Measurements from ENCODE around the gene MUC20.
"Not testable (repeated sequence)": the region's sequence is repeated elsewhere in the genome, so short reads cannot be mapped to it uniquely, and the experiment has no call there.

The MUC20 gene

GRCh38 chr3:195712535-195712910 is 8.3 kb upstream of the MUC20 start:
- not testable (repeated sequence) for H3K9me3 Mint-ChIP-seq, H3K27ac Mint-ChIP-seq, DNase-seq, H3K27me3 Mint-ChIP-seq, H3K4me3 Mint-ChIP-seq, H3K36me3 Mint-ChIP-seq, H3K4me1 Mint-ChIP-seq
- CTCF ChIA-PET, result interaction anchor here (0.7 kb wide), 1 partner anchor 138 kb away, joined by 4 read pairs; no protein-coding TSS in a partner anchor

- CTCF ChIA-PET, H3K27ac Mint-ChIP-seq, H3K4me3 Mint-ChIP-seq, H3K4me1 Mint-ChIP-seq, H3K27me3 Mint-ChIP-seq, DNase-seq, H3K36me3 Mint-ChIP-seq, H3K9me3 Mint-ChIP-seq: not testable (repeated sequence)
These were observed 7.6 kb upstream of the MUC20 start for GRCh38 chr3:195713150-195713549.

GRCh38 chr3:195714380-195715011 is 6.3 kb upstream of the MUC20 start:
- peaks cover 5% of the 10 kb centered on the region for H3K36me3 Mint-ChIP-seq
- CTCF ChIA-PET, result interaction anchor here (0.6 to 1.6 kb wide), 2 partner anchors 136 to 156 kb away, joined by 3 to 6 read pairs; no protein-coding TSS in a partner anchor
- DNase-seq, result no peak
- peaks cover 2% of the 10 kb centered on the region for H3K9me3 Mint-ChIP-seq
- no peaks in the 10 kb centered on the region for H3K27me3 Mint-ChIP-seq
- no peak overlapping the region for H3K4me3 Mint-ChIP-seq
- H3K4me1 Mint-ChIP-seq, result no peaks in the 10 kb centered on the region
- H3K27ac Mint-ChIP-seq, result no peak overlapping the region

GRCh38 chr3:195715134-195715533 is 5.6 kb upstream of the MUC20 start:
- H3K27me3 Mint-ChIP-seq, result no peaks in the 10 kb centered on the region
- peaks cover 2% of the 10 kb centered on the region for H3K9me3 Mint-ChIP-seq
- no peak overlapping the region for H3K4me3 Mint-ChIP-seq
- H3K36me3 Mint-ChIP-seq, result peaks cover 5% of the 10 kb centered on the region
- CTCF ChIA-PET, result interaction anchor here (1.6 kb wide), 1 partner anchor 135 kb away, joined by 6 read pairs; no protein-coding TSS in a partner anchor
- DNase-seq, result no peak
- no peak overlapping the region for H3K27ac Mint-ChIP-seq
- H3K4me1 Mint-ChIP-seq, result no peaks in the 10 kb centered on the region

DNA sequence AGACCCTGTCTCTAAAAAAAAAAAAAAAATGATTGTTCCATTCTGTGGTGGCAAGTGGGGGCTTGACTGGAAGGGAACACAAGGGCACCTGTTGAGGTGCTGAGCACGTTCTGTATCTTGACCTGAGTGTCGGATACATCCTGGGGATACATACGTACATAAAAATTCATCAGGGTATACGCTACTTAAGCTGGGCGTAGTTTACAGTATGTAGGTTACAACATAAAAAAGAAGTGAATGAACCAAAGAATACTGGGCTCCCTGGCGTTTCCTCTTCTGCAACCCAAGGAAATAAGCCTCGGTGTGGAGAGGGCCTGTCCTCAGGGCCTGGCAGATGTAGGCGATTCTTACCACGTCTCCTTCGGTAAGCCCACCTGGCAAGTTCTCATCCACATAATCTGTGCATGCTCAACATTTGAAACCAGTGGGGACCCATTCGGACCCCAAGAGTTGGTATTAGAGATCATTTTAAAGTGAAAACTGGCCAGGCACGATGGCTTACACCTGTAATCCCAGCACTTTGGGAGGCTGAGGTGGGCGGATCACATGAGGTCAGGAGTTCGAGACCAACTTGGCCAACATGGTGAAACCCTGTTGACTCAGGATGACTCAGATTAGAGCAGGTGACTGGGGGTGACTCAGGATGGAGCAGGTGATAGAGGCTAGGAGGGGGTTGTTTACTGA is 5.1 kb upstream of the MUC20 start:
- no peak for DNase-seq
- no peak overlapping the region for H3K27ac Mint-ChIP-seq
- CTCF ChIA-PET, result interaction anchor here (1.6 kb wide), 1 partner anchor 135 kb away, joined by 6 read pairs; no protein-coding TSS in a partner anchor

DNA sequence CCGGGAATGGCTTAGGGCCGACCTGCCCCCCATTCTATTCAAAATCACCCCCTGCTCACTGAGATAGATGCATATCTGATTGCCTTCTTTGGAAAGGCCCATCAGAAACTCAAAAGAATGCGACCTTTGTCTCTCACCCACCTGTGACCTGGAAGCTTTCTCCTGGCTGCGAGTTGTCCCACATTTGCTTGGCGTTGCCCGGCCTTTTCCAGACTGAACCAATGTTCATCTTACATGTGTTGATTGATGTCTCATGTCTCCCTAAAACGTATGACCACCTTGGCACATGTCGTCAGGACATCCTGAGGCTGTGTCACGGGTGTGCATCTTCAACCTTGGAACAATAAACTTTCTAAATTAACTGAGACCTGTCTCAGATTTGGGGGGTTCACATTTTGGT is 3.4 kb upstream of the MUC20 start:
- CTCF ChIA-PET, result no interaction called here
- no peak for DNase-seq
- Mint-ChIP-seq H3K36me3 (peaks cover 5% of the 10 kb centered on the region), H3K4me1 (no peaks in the 10 kb centered on the region), H3K9me3 (peaks cover 2% of the 10 kb centered on the region), H3K4me3 (no peak overlapping the region), H3K27ac (no peak overlapping the region), H3K27me3 (no peaks in the 10 kb centered on the region)

More for the DNA sequence above, 5.1 kb upstream of the MUC20 start:
- Mint-ChIP-seq H3K4me3 (no peak overlapping the region), H3K36me3 (peaks cover 5% of the 10 kb centered on the region), H3K27me3 (no peaks in the 10 kb centered on the region), H3K9me3 (peaks cover 2% of the 10 kb centered on the region), H3K4me1 (no peaks in the 10 kb centered on the region)

- H3K9me3 Mint-ChIP-seq, result peaks cover 2% of the 10 kb centered on the region
- no peaks in the 10 kb centered on the region for H3K27me3 Mint-ChIP-seq
- H3K4me3 Mint-ChIP-seq, result no peak overlapping the region
- H3K4me1 Mint-ChIP-seq, result no peaks in the 10 kb centered on the region
- DNase-seq, result no peak
- peaks cover 5% of the 10 kb centered on the region for H3K36me3 Mint-ChIP-seq
- H3K27ac Mint-ChIP-seq, result no peak overlapping the region
- CTCF ChIA-PET, result no interaction called here
These were observed 2.8 kb upstream of the MUC20 start for GRCh38 chr3:195717852-195718476.

GRCh38 chr3:195718477-195718984 is 2.2 kb upstream of the MUC20 start:
- peaks cover 5% of the 10 kb centered on the region for H3K36me3 Mint-ChIP-seq
- H3K4me1 Mint-ChIP-seq, result no peaks in the 10 kb centered on the region
- H3K9me3 Mint-ChIP-seq, result peaks cover 2% of the 10 kb centered on the region
- no peak for DNase-seq
- CTCF ChIA-PET, result no interaction called here
- H3K4me3 Mint-ChIP-seq, result no peak overlapping the region
- no peaks in the 10 kb centered on the region for H3K27me3 Mint-ChIP-seq
- no peak overlapping the region for H3K27ac Mint-ChIP-seq

DNA sequence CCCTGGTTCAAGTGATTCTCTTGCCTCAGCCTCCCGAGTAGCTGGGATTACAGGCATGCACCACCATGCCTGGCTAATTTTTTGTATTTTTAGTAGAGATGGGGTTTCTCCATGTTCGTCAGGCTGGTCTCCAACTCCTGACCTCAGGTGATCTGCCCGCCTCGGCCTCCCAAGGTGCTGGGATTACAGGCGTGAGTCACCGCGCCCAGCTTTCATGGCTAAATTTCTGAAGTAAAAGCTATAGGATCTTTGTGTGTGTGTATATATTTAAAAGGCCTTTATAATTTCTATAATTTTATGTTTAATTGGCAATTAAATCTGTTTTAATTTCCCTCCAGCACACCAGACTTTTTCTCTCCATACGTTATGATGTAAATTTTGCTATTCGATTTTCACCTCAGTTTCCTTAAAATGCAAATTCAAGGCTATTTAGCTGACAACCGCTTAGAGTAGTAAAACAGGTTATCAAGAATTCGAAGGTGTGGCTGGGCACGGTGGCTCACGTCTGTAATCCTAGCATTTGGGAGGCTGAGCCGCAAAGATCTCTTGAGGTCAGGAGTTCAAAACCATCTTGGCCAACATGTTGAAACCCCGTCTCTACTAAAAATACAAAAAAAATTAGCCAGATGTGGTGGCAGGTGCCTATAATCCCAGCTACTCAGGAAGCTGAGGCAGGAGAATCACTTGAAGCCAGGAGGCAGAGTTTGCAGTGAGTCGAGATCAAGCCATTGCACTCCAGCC is 1.1 kb upstream of the MUC20 start:
- DNase-seq, H3K27me3 Mint-ChIP-seq, H3K9me3 Mint-ChIP-seq, H3K4me1 Mint-ChIP-seq, H3K36me3 Mint-ChIP-seq, H3K27ac Mint-ChIP-seq, CTCF ChIA-PET, H3K4me3 Mint-ChIP-seq: not testable (repeated sequence)

DNA sequence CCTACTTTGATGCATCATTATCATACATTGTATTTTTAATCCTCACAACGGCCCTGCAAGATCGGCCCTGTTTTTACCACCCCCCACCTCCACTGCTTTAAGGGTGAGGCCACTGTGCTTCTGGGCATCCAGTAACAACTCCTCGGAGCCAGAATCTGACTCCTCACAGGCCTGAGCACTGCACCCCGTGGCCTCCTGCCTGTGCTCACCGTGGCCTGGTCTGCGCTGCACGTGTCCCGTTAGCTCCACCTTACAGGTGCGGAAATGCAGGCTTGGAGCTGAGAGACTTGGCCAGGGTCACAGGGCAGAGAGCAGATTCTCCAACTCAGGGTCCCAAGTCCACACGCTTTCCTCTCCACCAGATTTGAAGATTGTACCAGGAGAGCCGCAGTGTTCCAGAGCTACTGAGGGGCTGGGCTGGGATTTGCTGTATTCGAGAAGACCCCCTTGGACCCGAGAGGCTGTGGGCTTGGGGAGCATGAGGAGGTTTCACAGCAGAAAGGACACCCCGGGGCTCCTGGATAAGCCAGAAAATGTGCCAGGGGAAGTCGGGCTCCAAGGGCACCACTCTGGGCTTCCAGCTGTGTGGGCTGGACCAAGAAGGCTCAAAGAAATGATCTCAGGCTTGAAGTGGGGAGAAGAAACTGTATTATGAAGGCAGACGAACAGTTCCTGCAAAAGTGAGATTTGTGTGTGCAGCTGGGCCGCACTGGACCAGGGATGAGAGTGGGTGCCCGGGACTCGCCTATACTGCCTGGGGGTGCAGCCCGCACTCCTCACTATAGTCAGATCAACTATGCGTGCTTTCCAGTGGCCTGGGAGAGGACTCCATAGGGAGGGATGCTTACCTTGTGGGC is 1.6 kb downstream of the MUC20 start:
- H3K27me3 Mint-ChIP-seq, DNase-seq, H3K9me3 Mint-ChIP-seq, H3K4me3 Mint-ChIP-seq, H3K36me3 Mint-ChIP-seq, CTCF ChIA-PET, H3K4me1 Mint-ChIP-seq, H3K27ac Mint-ChIP-seq: not testable (repeated sequence)

- H3K27me3 Mint-ChIP-seq, CTCF ChIA-PET, H3K36me3 Mint-ChIP-seq, H3K4me1 Mint-ChIP-seq, H3K27ac Mint-ChIP-seq, H3K4me3 Mint-ChIP-seq, DNase-seq, H3K9me3 Mint-ChIP-seq: not testable (repeated sequence)
These were observed 2.2 kb downstream of the MUC20 start for GRCh38 chr3:195722996-195723345.

DNA sequence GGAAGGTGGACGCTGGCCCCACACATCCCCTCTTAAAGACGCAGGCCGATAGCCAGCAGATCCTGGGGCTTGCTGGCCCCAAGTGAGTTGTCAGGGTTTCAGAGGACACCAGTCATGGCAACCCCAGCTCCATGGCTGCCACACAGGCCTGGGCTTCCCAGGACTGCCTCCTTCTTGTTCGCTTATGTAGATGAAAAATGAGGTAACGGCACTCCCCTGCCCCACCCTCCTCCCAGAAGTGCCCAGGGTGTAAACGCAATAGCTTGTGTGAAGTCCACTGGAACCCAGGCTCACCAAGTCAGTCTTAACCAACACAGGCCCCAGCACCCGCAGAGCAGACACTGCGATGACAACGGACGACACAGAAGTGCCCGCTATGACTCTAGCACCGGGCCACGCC is 3.6 kb downstream of the MUC20 start:
- DNase-seq, CTCF ChIA-PET, H3K4me3 Mint-ChIP-seq: not testable (repeated sequence)

GRCh38 chr3:195725916-195726740 is 5.3 kb downstream of the MUC20 start:
- not testable (repeated sequence) for H3K4me3 Mint-ChIP-seq, H3K27ac Mint-ChIP-seq, H3K27me3 Mint-ChIP-seq, H3K36me3 Mint-ChIP-seq, H3K4me1 Mint-ChIP-seq, DNase-seq, H3K9me3 Mint-ChIP-seq
- CTCF ChIA-PET, result interaction anchor here (0.6 kb wide), 1 partner anchor 8 kb away, joined by 3 read pairs; no protein-coding TSS in a partner anchor

More for the DNA sequence above, 3.6 kb downstream of the MUC20 start:
- not testable (repeated sequence) for H3K9me3 Mint-ChIP-seq, H3K27me3 Mint-ChIP-seq, H3K27ac Mint-ChIP-seq, H3K36me3 Mint-ChIP-seq, H3K4me1 Mint-ChIP-seq

All from activated naive CD4-positive, alpha-beta T cell treated with anti-CD3 and anti-CD28 coated beads, Interleukin-2, amount 10 ng/mL, durations not matched to agents 7 days and 5 days (primary cell).